Activated CD8-positive, alpha-beta memory T cell treated with anti-CD3 and anti-CD28 coated beads for 24 hours (primary cell): ENCODE data around the gene KCTD5.
A peak's percentile ranks its signal among the peaks of the same experiment; 100 is the strongest.

Source experiments
- DNase-seq: peaks from one replicate; pipeline ENCODE4 v3.0.0-alpha.2; 2020

Gene KCTD5

GRCh38 chr16:2734844-2735515 is 52.7 kb downstream of the KCTD5 start:
- DNase-seq: no peak

- no peak for DNase-seq
Measured at GRCh38 chr16:2736476-2737237, 54.3 kb downstream of the KCTD5 start.

DNA sequence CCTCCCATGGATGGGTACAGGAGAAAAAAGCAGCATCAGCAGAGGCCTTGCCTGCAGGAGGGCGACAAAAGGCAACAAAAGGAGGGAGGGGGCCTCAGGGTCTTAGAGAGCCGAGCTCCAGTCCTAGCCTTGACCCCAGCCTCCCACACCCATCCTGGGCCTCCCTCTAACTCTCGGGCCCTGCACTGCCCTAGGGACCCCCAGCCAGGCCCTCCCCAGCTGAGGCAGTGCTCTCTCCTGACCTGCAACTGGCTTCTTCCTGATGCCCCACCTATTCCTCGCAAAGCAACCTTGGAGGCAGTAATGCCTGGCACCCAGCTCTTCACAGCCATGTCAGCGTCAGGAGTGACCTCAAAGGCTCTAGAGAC is 54.9 kb downstream of the KCTD5 start:
- DNase-seq: no peak

DNA sequence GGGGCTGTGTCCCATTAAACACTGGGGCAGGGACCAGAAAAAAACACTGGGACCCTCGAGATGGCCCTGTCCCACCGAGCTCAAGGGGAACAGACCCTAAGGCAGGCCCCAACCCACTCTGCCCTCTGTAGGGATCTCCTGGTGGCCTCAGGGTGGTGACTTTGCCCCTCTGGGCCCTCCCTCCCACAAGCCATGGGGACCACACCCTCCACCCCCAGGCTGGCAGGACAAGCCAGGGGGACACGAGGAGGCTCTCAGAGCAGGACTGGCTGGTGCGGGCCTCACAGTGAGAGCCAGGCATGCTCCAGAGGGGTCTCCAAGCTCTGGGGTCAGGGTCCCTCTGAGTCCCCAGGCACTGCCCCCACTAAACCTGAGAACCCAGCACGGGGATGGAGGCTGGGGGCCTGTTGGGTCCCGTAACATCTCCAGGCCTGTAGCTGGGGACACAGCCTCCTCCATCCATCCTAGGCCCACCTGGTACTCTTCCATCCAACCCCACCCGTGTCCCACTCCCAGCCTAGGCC is 55.6 kb downstream of the KCTD5 start:
- DNase-seq: no peak

DNA sequence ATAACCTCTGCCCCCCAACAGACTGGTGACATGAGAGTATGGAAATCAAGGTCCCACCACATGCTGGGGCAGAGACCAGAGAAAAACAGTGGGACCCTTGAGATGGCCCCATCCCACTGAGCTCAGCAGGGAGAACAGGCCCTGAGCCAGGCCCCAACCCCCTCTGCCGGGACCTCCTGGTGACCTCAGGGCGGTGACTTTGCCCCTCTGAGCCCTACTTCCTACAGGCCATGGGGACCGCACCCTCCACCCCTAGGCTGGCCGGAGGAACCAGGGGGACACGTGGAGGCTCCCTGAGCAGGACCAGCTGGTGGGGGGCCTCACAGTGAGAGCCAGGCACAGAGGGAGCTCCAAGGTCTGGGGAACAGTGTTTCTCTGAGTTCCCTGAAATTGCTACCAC is 56.3 kb downstream of the KCTD5 start:
- no peak for DNase-seq

DNA sequence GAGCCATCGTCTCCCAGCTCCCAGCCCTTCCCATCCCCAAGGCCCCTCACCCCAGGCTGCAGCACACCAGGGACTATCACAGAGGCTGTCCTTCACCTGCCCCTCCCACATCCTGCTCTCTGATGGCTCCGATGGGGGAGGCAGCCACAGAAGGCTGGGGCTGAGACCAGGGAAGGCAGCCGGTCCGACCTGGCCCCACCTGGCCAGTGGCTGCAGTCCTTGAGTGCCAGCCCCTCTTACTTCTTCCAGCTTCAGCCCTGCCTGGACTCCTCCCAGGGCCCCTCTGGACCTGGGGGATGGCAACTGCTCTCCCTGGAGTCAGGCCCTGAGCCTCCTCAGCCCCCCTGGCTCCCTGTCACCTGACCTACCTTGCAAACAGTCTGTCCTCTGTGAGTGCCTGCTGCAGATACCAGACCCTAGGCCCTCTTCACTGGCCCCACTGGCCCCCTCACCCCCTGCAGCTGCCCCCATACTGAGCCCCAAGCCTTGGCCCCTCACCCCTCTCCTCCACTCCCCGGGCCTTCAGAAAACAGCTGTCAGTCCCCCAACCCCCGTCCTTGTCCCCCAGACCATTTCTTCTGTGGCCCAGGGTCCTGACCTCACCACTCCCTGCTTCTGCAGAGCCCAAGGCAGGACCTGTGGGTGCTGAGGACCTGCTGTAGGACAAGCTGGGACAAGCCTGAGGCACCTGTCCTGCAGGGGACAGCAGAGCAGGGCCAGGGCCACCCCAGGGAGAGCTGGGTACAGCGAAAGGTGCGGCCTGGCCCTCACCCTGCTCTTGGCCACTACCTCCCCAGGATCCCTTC is 57.5 kb downstream of the KCTD5 start:
- no peak for DNase-seq

GRCh38 chr16:2740476-2740875 is 58.2 kb downstream of the KCTD5 start:
- no peak for DNase-seq

GRCh38 chr16:2741168-2741567 is 58.8 kb downstream of the KCTD5 start:
- no peak for DNase-seq

DNA sequence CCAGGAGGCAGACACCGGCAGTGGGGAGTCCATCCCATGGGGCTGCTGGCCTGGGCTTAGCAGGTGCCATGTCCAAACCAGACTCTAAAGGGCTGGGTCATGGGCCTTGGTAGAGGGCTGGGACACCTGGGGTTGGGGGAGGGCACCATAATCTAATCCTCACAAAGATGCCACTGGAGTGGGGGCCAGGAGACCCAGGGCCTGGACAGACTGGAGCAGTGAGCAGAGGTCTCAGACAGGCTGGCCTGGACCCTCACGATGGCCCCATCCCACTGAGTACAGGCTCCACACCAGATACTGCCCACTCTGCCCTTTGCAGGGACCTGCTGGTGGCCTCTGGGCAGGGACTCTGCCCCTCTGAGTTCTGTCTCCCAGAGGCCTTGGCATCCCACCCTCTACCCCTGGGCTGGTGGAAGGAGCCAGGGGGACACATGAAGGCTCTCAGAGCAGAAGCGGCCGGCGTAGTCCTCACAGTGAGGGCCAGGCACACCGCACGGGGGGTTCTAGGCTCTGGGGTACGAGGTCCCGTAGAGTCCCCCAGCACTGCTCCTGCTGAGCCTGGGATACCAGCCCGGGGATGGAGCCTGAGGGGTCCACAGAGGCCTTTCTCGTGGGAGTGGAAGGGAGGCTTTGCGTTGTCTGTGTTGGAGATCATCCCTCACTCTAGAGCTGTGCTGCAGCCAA is 60.1 kb downstream of the KCTD5 start:
- no peak for DNase-seq

DNA sequence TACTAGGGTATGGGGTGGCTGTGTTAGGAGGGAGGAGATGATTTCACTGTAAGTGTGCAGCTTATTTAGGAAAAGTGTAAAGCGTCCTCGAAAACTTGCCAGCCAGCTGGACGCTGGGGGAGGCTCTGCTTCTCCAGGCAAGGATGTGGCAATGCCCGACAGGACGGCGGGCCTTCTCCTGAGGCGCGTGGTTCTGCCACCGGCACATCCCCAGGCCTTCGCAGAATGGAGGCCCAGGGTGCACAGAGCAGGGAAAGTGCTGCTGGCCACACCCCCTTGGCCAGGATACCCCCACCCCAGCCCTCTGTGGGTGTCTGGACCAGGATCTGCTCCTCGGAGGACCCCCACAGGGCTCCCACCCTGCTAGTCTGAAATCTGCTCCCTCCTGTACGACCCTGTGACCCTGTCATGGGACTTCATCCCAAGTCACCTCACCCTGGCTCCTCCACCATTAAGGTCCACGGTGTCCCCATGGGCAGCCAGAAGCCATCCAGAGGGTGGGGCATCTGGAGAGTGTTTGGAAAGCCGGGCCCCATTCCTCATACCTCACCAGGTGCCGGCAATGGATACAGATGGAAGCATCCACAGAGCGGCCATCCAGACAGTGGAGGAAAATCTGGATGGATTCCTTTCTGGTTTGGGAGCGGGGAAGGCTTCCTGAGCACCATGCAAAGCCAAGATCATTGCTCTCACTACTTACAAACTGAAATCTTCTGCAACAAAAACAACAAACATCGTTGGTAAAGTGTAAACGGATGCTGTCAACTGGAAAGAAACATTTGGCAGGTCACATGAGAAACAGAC is 60.9 kb downstream of the KCTD5 start:
- no peak for DNase-seq

DNA sequence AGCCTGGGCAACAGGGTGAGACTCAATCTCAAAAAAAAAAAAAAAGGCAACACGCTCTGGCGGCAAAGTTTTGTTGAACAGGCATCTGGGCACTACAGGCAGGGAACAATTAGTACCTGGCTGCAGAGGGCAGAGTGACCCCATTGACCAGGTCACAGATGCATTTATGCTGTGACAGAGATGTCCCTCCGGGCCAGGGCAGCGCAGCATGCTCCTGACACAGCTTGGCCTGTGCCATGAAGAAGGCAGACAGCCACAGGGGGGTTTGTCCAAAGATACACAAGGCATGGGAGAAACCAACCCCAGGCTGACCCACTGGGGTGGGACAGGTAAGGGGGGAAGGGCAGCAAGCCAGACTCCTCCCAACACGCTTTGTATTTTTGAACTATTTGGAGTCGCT is 62.4 kb downstream of the KCTD5 start:
- no peak for DNase-seq

GRCh38 chr16:2745116-2745890 is 63.0 kb downstream of the KCTD5 start:
- DNase-seq: no peak

GRCh38 chr16:2745961-2746360 is 63.6 kb downstream of the KCTD5 start:
- DNase-seq: no peak

DNA sequence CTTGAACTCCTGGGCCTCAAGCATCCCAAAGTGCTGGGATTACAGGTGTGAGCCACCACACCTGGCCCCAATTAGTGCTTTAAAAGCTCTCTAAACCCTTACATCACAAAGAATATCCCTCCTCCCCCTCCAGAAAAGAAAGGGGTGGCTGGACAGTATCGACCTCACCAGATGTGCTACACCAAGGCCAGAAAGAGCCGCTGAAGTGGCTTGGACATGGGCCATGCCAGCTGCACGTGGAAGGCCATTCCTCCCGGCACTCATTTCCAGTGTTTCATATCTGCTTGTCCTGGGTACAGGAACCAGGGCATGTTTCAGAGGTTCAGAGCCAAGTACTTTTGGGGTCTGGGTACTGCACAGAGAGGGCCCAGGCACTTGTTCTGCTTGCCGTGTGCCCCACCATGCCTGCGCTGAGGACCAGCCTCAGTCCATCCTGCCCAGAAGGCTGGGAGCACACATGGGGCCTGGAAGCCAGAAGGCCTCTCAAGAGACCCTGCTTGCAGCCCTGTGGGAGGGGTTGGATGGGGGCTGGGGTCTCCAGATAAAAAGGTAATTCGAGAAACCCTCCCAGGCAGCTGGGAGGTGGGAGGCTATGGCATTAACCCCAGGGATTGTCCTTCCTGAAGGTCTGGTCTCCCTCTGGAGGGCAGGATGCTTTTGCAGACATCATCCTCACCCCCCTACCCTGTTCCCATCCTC is 66.6 kb downstream of the KCTD5 start:
- no peak for DNase-seq

GRCh38 chr16:2749476-2749875 is 67.2 kb downstream of the KCTD5 start:
- DNase-seq: no peak

DNA sequence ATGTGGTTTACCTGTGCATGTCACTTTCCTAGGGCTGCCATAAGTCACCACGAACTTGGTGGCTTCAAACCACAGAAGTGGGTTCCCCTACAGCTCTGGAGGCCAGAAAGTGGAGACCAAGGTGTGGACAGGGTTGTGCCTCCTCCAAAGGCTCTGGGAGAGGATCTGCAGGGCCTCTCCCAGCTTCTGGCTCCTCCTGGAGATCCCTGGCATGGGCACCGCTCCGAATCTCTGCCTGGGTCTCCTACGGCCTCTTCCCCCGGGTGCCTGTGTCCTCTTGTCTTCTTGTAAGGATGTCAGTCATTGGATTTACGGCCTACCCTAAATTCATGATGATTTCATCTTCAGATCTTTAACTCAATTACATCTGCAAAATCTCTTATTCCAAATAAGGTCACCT is 67.6 kb downstream of the KCTD5 start:
- no peak for DNase-seq

- no peak for DNase-seq
Measured at GRCh38 chr16:2751577-2752034, 69.3 kb downstream of the KCTD5 start.

DNA sequence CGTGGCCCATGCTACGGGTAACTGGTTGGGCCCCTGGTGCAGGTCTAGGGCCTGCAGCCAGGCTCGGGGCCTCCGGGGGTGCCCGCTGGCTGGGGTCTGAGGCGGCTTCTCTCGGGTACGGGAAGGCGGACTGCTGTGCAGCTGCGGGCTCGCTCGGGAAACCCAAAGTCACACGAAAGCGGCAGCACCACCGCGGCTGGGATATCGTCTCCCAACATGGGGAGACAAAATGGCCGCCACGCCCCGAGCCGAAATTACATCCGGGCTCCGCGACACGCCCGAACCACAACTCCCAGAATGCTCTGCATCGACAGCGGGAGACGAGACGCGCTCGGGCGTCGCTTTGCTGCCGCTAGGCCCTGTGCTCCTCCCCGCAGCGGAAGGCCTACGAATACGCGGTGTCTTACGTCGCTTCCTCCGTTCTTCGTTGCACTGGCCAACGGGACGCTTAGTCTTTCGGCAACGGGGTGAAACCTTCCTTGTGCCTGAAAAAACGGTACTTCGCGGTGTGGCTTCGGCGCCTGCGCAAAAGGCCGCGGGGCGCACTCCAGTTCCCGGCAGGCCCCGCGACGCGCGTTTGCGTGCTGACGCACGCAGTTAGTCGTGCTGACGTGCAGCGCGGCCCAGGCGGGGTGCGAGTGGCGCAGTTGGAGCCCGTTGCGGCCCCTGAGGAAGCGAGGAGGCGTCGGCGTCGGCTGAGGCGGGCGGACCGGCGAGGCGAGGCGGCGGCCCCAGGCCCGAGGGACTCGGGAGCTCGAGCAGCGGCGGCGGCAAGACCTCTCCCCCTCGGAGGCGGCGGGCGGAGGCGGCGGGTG is 69.9 kb downstream of the KCTD5 start, which contains the start of gene SRRM2:
TSS of gene SRRM2 (plus strand) at position 604 of the 815 bp plus-strand sequence. CDS start 3,727 bp downstream, outside the sequence.
- DNase-seq: peak; percentile 98
